ENCODE data around the gene ATPAF1.

DNA sequence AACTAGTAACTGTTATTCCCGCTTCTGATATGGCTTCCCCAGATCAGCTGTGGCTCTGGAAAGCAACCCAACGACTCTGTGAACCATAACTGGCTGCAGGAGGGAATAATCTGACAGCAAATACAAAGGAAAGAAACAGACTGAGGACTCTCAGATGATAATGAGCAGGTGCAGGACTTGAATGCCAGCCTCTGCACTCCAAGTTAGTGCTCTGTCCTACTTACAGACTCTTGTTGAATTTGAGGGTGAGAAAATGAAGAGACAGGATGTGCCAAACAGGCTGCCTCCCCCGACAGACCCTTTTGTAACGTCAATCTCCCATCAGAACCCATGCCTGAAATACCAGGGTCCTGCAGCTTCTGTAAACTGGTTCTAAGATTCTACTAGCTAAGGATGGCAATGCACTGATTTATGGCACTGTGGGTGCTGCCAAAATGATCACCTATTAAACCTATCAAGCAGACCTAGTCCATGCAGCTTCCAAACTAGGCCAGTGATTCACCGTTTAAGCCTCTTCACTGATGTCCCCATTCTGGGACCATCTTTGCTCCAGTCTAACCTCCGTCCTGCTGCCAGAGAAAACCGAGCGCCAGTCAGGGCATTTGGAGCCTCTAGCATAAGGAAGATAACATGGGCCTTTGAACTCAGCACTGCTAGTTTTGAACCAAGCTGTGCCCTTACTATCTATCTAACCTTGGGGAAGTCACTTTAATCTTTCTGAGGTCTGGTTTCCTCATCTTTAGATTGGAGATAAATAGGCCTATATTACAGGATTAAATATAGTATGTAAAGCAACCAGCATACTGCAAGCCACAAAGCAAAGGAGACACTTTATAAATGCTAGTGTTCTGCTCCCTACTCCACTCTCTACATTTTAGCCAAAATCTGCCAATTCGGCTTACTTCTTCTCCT, 68.8 kb downstream of the ATPAF1 start:
- TF ChIP-seq CTCF (IDR thresholded peaks at IDR 0.05) (no peak), POLR2A (IDR thresholded peaks at IDR 0.05) (no peak)
